ENCODE data around the gene GAN.

GAN gene, protein sequence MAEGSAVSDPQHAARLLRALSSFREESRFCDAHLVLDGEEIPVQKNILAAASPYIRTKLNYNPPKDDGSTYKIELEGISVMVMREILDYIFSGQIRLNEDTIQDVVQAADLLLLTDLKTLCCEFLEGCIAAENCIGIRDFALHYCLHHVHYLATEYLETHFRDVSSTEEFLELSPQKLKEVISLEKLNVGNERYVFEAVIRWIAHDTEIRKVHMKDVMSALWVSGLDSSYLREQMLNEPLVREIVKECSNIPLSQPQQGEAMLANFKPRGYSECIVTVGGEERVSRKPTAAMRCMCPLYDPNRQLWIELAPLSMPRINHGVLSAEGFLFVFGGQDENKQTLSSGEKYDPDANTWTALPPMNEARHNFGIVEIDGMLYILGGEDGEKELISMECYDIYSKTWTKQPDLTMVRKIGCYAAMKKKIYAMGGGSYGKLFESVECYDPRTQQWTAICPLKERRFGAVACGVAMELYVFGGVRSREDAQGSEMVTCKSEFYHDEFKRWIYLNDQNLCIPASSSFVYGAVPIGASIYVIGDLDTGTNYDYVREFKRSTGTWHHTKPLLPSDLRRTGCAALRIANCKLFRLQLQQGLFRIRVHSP

GRCh38 chr16:81314603-81315270, at the start of gene GAN:
Gene GAN (plus strand): TSS chr16:81314962. CDS start chr16:81315114, 152 bp downstream.
- peak; percentile 83 to 94 for DNase-seq

GRCh38 chr16:81265052-81265451, 49.7 kb upstream of the GAN start:
- DNase-seq = no peak

DNA sequence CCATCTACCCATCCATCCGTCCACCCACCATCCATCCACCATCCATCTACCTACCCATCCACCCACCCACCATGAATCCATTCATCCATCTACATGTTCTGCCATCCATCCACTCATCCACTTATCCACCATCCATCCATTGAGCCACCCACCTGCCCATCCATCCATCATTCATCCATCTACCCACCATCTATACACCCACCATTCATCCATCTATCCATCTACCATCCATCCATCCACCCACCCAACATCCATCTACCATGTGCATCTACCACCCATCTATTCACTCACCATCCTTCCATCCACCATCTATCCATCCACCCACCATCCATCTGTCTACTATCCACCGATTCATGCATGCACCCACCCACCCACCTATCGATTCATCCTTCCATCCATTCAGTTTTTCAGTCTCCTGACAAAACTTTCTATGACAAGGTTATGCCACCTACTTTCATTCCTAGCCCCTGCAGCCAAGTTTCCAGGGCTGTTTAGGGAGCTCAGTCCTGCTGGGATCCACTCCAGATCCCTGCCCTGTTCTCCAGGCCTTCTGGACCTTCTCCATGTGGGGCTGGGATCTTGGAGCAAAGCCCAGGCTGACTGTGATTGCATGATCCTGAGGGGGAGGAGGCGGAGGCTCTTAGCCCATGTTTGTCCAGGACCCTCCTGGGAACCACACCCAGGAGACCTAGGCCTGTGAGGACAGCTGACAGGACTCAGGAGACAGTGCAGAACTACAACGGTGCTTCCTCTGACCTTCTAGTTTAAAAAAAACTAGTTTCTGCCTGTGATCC, 48.9 kb upstream of the GAN start:
- DNase-seq = no peak

- no peak for DNase-seq
These were observed 48.1 kb upstream of the GAN start for GRCh38 chr16:81266680-81267095.

DNA sequence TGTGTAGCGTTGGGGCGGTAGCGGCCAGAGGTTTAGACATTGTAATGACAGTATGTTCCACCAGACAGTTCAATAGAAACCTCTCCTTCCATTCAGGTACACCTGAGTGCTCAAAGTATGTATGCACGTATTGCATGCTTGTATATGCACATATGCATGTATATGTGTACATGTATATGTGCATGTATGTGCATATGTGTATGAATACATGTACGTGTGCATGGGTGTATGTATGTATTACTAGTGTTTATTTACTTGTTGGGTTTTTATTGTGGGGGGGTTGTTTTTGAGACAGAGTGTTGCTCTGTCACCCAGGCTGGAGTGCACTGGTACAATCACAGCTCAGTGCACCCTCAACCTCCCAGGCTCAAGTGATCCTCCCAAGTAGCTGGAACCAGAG, 46.3 kb upstream of the GAN start:
- no peak for DNase-seq

GRCh38 chr16:81273223-81273950, 41.4 kb upstream of the GAN start:
- no peak for DNase-seq

GRCh38 chr16:81275064-81275532, 39.7 kb upstream of the GAN start:
- DNase-seq = no peak

GRCh38 chr16:81275795-81276194, 39.0 kb upstream of the GAN start:
- no peak for DNase-seq

DNA sequence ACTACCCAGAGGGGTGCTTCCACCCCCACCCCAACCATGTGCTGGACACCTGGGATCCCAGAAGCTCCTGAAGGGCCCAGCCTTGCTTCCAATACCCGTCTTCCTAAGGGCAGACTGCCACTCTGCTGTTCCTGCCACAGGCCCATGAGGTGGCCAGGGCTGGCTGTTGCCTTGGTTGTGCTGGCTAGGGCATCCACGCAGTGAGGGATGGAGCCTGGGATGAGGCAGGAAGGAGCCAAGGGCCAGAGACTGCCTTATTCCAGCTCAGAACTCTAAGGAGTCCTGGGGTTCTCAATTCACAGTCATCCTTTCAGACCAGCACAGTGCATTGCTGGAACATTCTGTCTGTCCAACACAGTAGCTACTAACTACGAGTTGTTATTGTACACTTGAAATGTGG, 38.4 kb upstream of the GAN start:
- no peak for DNase-seq

- no peak for DNase-seq
These were observed 37.2 kb upstream of the GAN start for GRCh38 chr16:81277541-81278080.

- DNase-seq = no peak
These were observed 36.2 kb upstream of the GAN start for GRCh38 chr16:81278526-81278925.

- no peak for DNase-seq
These were observed 35.4 kb upstream of the GAN start for GRCh38 chr16:81279392-81279791.

- DNase-seq = no peak
These were observed 34.4 kb upstream of the GAN start for GRCh38 chr16:81280393-81280792.

DNA sequence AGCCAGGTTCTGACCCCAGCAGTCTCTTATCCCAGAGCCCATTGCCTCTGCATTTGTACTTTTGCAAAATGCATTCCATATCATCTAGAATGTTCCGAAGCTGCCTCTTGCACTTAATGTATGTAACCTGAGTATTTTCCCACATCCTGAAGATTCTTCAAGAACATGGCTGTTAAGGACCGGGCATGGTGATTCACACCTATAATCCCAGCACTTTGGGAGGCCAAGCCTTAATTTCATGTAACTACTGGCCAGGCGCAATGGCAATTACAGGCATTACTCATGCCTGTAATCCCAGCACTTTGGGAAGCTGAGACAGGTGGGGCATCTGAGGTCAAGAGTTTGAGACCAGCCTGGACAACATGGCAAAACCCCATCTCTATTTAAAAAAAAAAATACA, 31.7 kb upstream of the GAN start:
- no peak for DNase-seq

DNA sequence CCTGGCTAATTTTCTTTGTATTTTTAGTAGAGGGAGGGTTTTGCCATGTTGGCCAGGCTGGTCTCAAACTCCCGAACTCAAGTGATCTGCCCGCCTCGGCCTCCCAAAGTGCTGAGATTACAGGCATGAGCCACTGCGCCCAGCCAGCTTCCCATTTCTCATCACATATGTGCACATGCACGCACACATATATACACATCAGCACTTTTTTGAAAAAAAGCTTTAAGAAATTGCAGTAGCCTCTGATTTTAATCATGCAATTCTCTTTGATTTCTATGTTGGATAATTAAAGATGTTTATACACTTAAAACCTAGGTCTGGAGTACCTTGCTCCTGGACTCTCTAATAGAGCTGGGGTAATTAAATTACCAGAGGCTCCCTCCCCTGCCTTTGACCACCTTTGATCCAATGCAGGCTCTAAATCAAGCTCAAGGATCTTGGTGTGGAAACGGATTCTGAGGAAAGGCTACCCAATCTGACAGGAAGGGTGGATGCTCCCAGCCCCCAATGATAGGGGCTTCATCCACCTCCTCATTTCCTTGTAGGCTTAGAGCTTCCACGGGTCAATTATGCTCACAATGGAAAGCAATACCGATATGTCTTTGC, 29.7 kb upstream of the GAN start:
- DNase-seq = no peak

DNA sequence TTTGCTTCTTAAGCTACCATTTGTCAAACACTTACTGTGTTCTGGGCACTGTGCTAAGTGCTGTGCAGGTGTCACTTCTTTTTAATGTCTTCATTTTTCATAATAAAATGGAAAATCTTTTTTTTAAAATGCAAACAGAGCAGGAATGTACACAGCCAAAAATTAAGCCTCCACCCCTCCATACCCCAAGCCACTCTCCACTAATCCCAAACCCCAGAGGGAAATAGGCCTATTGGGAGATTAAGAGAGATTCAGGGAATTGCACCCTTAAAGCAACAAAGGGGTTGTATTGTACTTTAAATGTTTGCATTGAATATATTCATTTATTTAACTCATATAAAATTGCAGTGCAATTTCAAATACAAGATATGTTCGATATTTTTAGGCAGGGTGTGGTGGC, 28.6 kb upstream of the GAN start:
- no peak for DNase-seq

GRCh38 chr16:81291117-81291516, 23.6 kb upstream of the GAN start:
- no peak for DNase-seq

DNA sequence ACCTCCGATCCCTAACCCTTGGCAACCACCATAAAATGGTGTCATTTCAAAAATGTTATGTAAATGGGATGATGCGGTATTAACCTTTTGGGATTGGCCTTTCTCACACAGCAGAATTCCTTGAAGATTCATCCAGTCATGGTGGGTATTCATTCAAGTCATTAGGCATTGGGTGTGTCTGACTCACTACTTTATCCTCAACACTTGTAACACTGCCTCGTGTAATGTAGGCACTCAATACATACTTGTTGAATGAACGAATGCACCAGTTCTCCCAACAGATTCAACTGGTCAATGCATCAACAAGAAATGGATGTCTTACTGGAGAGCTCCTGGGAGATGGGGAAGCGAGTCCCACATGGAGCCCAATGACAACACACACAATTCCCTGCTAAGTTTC, 21.8 kb upstream of the GAN start:
- no peak for DNase-seq

DNA sequence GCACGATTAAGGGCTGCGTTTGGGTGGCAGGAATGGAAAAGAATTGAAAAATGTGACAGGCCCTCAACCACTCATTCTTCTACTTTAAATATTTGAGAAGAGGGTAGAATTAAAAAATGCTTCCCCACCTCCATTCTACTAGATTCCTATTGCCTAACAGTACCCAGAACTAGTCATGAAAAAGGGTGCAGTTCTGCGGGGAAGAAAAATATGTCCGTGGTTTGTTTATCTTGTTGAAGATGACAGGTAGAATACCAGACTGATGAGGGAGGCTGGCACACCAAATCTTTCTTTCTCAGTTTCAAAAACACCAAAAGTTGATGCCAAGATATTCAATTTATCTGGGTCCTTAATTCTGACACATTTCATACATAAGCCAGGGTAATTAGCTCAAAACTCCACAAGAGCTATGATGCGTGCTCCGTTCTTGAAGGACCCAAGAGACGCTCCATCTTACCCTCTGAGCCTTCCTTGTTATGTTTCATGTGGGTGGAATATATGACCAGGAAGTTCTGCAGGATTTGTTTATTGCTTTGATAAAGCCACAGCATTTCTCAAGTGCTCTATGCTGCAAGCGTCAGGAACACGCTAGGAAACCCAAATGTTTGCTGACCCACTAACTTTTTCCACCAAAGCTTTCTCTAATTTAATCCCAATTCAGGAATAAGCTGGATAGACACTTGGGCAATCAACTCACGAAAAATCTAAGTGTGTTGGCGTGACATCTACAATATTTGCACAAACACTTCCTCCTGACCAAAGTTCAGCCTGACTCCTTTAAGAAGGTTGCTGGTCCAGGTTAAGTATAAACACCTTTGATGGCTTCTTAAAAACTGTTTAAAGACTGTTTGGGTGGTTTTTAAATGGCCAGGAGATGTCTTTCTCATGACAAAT, 20.6 kb upstream of the GAN start:
- no peak for DNase-seq

GRCh38 chr16:81296631-81297030, 18.1 kb upstream of the GAN start:
- DNase-seq = no peak

DNA sequence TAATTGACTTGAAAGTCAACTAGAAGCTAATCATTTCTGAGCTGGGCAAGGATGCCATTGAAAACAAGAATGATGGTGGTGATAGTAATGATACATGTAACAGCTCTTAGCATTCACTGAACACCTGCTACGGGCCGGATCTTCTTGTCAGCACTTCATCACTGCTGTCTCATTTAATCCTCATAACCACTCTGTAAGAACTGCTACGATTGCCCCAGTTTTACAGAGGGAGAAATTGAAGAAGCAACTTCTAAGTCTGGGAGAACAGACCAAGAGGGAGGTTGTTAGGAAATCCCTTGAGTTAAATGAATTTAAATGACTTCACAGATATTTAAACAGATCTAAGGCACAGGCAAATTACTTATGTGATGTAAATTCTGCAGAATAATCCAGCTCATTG, 7.0 kb upstream of the GAN start:
- DNase-seq = no peak

Measured in SW 1271 (cell line).